H9 (cell line): ENCODE data around the gene CRY2. TPM values are rescaled to one million over a fixed set of nuclear protein-coding genes. Genes with fewer than 3 reads are reported as not detected.

ENCODE experiments used
- DNase-seq: peaks from one replicate; pipeline ENCODE4 v3.0.0-alpha.2; 2017
- H2AFZ ChIP-seq: one replicate; pipeline ENCODE4 v1.6.1; 2013; ENCODE audit warnings: mild to moderate bottlenecking, low read length, control low read depth, moderate library complexity
- H2AK5ac ChIP-seq: 2 replicates; pipeline ENCODE4 v1.6.1; 2013; ENCODE audit warnings: low read length, control low read depth, mixed read lengths; ENCODE audit not compliant: insufficient read length
- H2BK120ac ChIP-seq: one replicate; pipeline ENCODE4 v1.6.1; 2013; ENCODE audit warnings: low read depth, mild to moderate bottlenecking, low read length, control low read depth, inconsistent platforms; ENCODE audit not compliant: poor library complexity, severe bottlenecking
- H2BK12ac ChIP-seq: 2 replicates; pipeline ENCODE4 v1.6.1; 2013; ENCODE audit warnings: low read length, control low read depth, mixed read lengths, low read depth; ENCODE audit not compliant: insufficient read length
- H2BK15ac ChIP-seq: 2 replicates; pipeline ENCODE4 v1.6.1; 2013; ENCODE audit warnings: low read depth, low read length, control low read depth
- H2BK20ac ChIP-seq: one replicate; pipeline ENCODE4 v1.6.1; 2013; ENCODE audit warnings: low read depth, mild to moderate bottlenecking, low read length, control low read depth, inconsistent platforms; ENCODE audit not compliant: poor library complexity, severe bottlenecking
- H2BK5ac ChIP-seq: 2 replicates; pipeline ENCODE4 v1.6.1; 2013; ENCODE audit warnings: low read length, control low read depth, mixed read lengths; ENCODE audit not compliant: insufficient read length
- H3K14ac ChIP-seq: 2 replicates; pipeline ENCODE4 v1.6.1; 2013; ENCODE audit warnings: low read length, control low read depth; ENCODE audit not compliant: insufficient read depth
- H3K18ac ChIP-seq: 2 replicates; pipeline ENCODE4 v1.6.1; 2013; ENCODE audit warnings: low read depth, mild to moderate bottlenecking, mixed read lengths, low read length, control low read depth; ENCODE audit not compliant: insufficient read length
- H3K23ac ChIP-seq: 2 replicates; pipeline ENCODE4 v1.6.1; 2013; ENCODE audit warnings: low read length, control low read depth, mixed read lengths, low read depth; ENCODE audit not compliant: insufficient read length
- H3K23me2 ChIP-seq: 2 replicates; pipeline ENCODE4 v1.6.1; 2013; ENCODE audit warnings: low read depth, mild to moderate bottlenecking, mixed read lengths, low read length, control low read depth; ENCODE audit not compliant: insufficient read length, poor library complexity, severe bottlenecking
- H3K27ac ChIP-seq: 2 replicates; pipeline ENCODE4 v1.5.1; 2013; ENCODE audit warnings: low read length, control low read depth, mixed read lengths, low read depth; ENCODE audit not compliant: insufficient read length
- H3K27me3 ChIP-seq: 2 replicates; pipeline ENCODE4 v1.6.1; 2013; ENCODE audit warnings: low read length, control low read depth, inconsistent platforms; ENCODE audit not compliant: insufficient read depth
- H3K4ac ChIP-seq: 2 replicates; pipeline ENCODE4 v1.6.1; 2013; ENCODE audit warnings: low read depth, mild to moderate bottlenecking, control low read depth, inconsistent platforms, low read length, moderate library complexity
- H3K4me1 ChIP-seq: 2 replicates; pipeline ENCODE4 v1.6.1; 2013; ENCODE audit warnings: low read length, control low read depth, inconsistent platforms; ENCODE audit not compliant: insufficient read depth
- H3K4me2 ChIP-seq: 2 replicates; pipeline ENCODE4 v1.6.1; 2013; ENCODE audit warnings: low read length, control low read depth, mixed read lengths; ENCODE audit not compliant: insufficient read length, insufficient read depth
- H3K56ac ChIP-seq: 2 replicates; pipeline ENCODE4 v1.6.1; 2013; ENCODE audit warnings: low read depth, mild to moderate bottlenecking, mixed read lengths, low read length, control low read depth; ENCODE audit not compliant: insufficient read length
- H3K79me1 ChIP-seq: 2 replicates; pipeline ENCODE4 v1.6.1; 2013; ENCODE audit warnings: low read depth, mild to moderate bottlenecking, moderate library complexity, low read length, control low read depth, inconsistent platforms; ENCODE audit not compliant: insufficient read depth, poor library complexity, severe bottlenecking
- H3K79me2 ChIP-seq: 2 replicates; pipeline ENCODE4 v1.6.1; 2013; ENCODE audit warnings: low read length, control low read depth, inconsistent platforms; ENCODE audit not compliant: insufficient read depth
- H3K9ac ChIP-seq: 2 replicates; pipeline ENCODE4 v1.6.1; 2013; ENCODE audit warnings: low read length, control low read depth, mixed read lengths; ENCODE audit not compliant: insufficient read length; ENCODE audit errors: extremely low read depth
- H3K9me3 ChIP-seq: one replicate; pipeline ENCODE4 v1.6.1; 2013; ENCODE audit warnings: low read depth, low read length, inconsistent platforms; ENCODE audit not compliant: control insufficient read depth
- H3T11ph ChIP-seq: one replicate; pipeline ENCODE4 v1.6.1; 2013; ENCODE audit warnings: mild to moderate bottlenecking, low read length, control low read depth, inconsistent platforms
- H4K20me1 ChIP-seq: one replicate; pipeline ENCODE4 v1.6.1; 2013; ENCODE audit not compliant: control insufficient read depth, insufficient read length, insufficient read depth
- H4K5ac ChIP-seq: 2 replicates; pipeline ENCODE4 v1.6.1; 2013; ENCODE audit warnings: low read depth, mild to moderate bottlenecking, mixed read lengths, low read length, control low read depth; ENCODE audit not compliant: insufficient read length
- H4K8ac ChIP-seq: replicated peaks from 2 replicates; pipeline ENCODE4 v1.6.1; 2013; ENCODE audit warnings: low read length, control low read depth, mixed read lengths, low read depth; ENCODE audit not compliant: insufficient read length
- H4K91ac ChIP-seq: 2 replicates; pipeline ENCODE4 v1.6.1; 2013; ENCODE audit warnings: low read depth, mild to moderate bottlenecking, moderate library complexity, mixed read lengths, low read length, control low read depth; ENCODE audit not compliant: insufficient read length
- H3K27ac Mint-ChIP-seq, 3 experiments: 2 replicates in 2 of 3; 3 replicates in 1 of 3; pipeline ENCODE4 v1.8.0; 2020 to 2021; ENCODE audit warnings: mixed read lengths in 3 of 3, mild to moderate bottlenecking in 1 of 3, moderate library complexity in 1 of 3
- H3K27me3 Mint-ChIP-seq: 2 replicates; pipeline ENCODE4 v1.8.0; 2021; ENCODE audit warnings: low read depth, mild to moderate bottlenecking, moderate library complexity, mixed read lengths
- H3K36me3 Mint-ChIP-seq, 3 experiments: 2 replicates in 2 of 3; 3 replicates in 1 of 3; pipeline ENCODE4 v1.8.0; 2020 to 2021; ENCODE audit warnings: low read depth in 3 of 3, mixed read lengths in 3 of 3; ENCODE audit not compliant: insufficient read depth in 1 of 3
- H3K4me1 Mint-ChIP-seq, 2 experiments: 2 replicates each; pipeline ENCODE4 v1.8.0; 2020; ENCODE audit warnings: mixed read lengths in 2 of 2
- H3K4me3 Mint-ChIP-seq, 2 experiments: 2 replicates in 1 of 2; 3 replicates in 1 of 2; pipeline ENCODE4 v1.8.0; 2020 to 2021; ENCODE audit warnings: mild to moderate bottlenecking in 2 of 2, mixed read lengths in 2 of 2, moderate library complexity in 1 of 2
- H3K9me3 Mint-ChIP-seq, 2 experiments: 2 replicates in 1 of 2; 3 replicates in 1 of 2; pipeline ENCODE4 v1.8.0; 2020; ENCODE audit warnings: mild to moderate bottlenecking in 2 of 2, mixed read lengths in 2 of 2, moderate library complexity in 1 of 2
- CTCF ChIP-seq: fragments of 200-600 bp; sonication (generic); conservative IDR thresholded peaks from 3 replicates; pipeline ENCODE4 v1.8.0; 2021; ENCODE audit warnings: antibody characterized with exemption, mild to moderate bottlenecking
- WGBS: extraction: QIAGEN DNeasy Blood & Tissue Kit; methylation state at CpG from one replicate; pipeline ENCODE4 v1.1.7; 2013; ENCODE audit warnings: missing lambda C conversion rate, low lambda C conversion rate, mixed read lengths; ENCODE audit not compliant: insufficient read length; ENCODE audit errors: extremely low coverage; 5-methylcytosine and 5-hydroxymethylcytosine counted together
- total RNA-seq: library from RNA; stranded (reverse); gene quantifications from 2 replicates; pipeline ENCODE4 v1.2.1, GENCODE V29; 2021

CRY2 gene
- total RNA-seq, 1 experiment from 2014 or later: 14.4 TPM

GRCh38 chr11:45890886-45891550 is 43.7 kb downstream of the CRY2 start:
- H2AFZ ChIP-seq: no peak overlapping the region
- no peak overlapping the region for H3K4me2 ChIP-seq
- H3K27ac ChIP-seq: no peak overlapping the region
- H3K9me3 ChIP-seq: no peaks in the 10 kb centered on the region
- H3K23ac ChIP-seq: no peak overlapping the region
- H3K9ac ChIP-seq: no peak overlapping the region
- no peaks in the 10 kb centered on the region; the same call in 1 of the 2 replicates for H3K27me3 Mint-ChIP-seq
- no peak overlapping the region for H4K5ac ChIP-seq
- no peak overlapping the region for H2BK5ac ChIP-seq
- H4K20me1 ChIP-seq: no peaks in the 10 kb centered on the region
- no peak overlapping the region for H2BK20ac ChIP-seq
- H3K79me1 ChIP-seq: no peaks in the 10 kb centered on the region
- H3K4me3 Mint-ChIP-seq: no peak overlapping the region
- peaks cover 25 to 35% of the 10 kb centered on the region in 2 experiments for H3K4me1 Mint-ChIP-seq
- H2BK12ac ChIP-seq: no peak overlapping the region
- H3K14ac ChIP-seq: no peak overlapping the region
- no peaks in the 10 kb centered on the region for H3K23me2 ChIP-seq
- TF ChIP-seq CTCF: 0 out of 3 replicates have a peak, but pooled peaks have one; percentile 20
- H3K79me2 ChIP-seq: no peaks in the 10 kb centered on the region
- no peak overlapping the region for H3K4ac ChIP-seq
- H4K8ac ChIP-seq: no peak overlapping the region
- H2BK15ac ChIP-seq: no peak overlapping the region
- no peaks in the 10 kb centered on the region for H3K27me3 ChIP-seq
- H3K4me1 ChIP-seq: peaks cover 2% of the 10 kb centered on the region; the same call in 1 of the 2 replicates
- H3K36me3 Mint-ChIP-seq: peaks cover 0 to 7% (median 0%) of the 10 kb centered on the region in 3 experiments; a peak in 3 of 7 replicates
- no peaks in the 10 kb centered on the region; a peak in 1 of 5 replicates for H3K9me3 Mint-ChIP-seq
- no CpG with 5 or more reads among the region's 9 CpGs for WGBS
- no peak overlapping the region for H3K18ac ChIP-seq
- H2BK120ac ChIP-seq: no peak overlapping the region
- no peak overlapping the region for H2AK5ac ChIP-seq
- H3K56ac ChIP-seq: no peak overlapping the region
- no peak overlapping the region for H4K91ac ChIP-seq
- H3T11ph ChIP-seq: no peak overlapping the region
- no peak for DNase-seq
- H3K27ac Mint-ChIP-seq: peak overlapping the region in 1 of 3 experiments; percentile 49; a peak in 2 of 7 replicates
